Measurements from ENCODE around the gene RNF25.

DNA sequence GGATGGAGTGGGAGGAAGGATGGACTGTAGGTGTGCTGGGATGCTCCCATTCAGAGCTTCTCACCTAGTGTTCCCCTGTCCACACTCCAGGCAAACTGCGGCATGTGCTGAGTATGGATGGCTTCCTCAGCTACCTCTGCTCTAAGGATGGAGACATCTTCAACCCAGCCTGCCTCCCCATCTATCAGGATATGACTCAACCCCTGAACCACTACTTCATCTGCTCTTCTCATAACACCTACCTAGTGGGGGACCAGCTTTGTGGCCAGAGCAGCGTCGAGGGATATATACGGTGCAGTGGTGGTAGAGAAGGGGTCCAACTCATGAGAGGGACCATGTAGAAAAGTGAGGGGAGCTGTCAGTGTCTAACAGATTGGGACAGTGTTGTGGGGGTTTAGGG, 43.9 kb downstream of the RNF25 start:
- TF ChIP-seq CTCF (IDR thresholded peaks at IDR 0.05) (no peak), POLR2A (IDR thresholded peaks at IDR 0.05) (no peak)
